HL-60 (cell line): ENCODE data around the gene DNAJC10.

ENCODE experiments used
- DNase-seq, 2 experiments: peaks; one replicate each; pipeline ENCODE4 v3.0.0-alpha.2; 2010 to 2020; ENCODE audit warnings: low read depth in 1 of 2, low spot score in 1 of 2
- H3K27ac ChIP-seq: fragments of 250-450 bp; sonication (Bioruptor Pico); replicated peaks from 2 replicates; pipeline ENCODE4 v1.5.1; 2020; ENCODE audit warnings: mild to moderate bottlenecking, moderate library complexity
- H3K27me3 ChIP-seq: fragments of 250-450 bp; sonication (Bioruptor Pico); 2 replicates; pipeline ENCODE4 v1.5.1; 2021; ENCODE audit warnings: mild to moderate bottlenecking, moderate library complexity; ENCODE audit not compliant: insufficient read depth, poor library complexity, severe bottlenecking
- H3K4me3 ChIP-seq: replicated peaks from 2 replicates; pipeline ENCODE4 v1.5.1; 2011; ENCODE audit warnings: mild to moderate bottlenecking, control low read depth, low read length; ENCODE audit not compliant: insufficient read depth
- GABPA ChIP-seq: IDR thresholded peaks from 2 replicates; pipeline ENCODE4 v1.6.1; 2012; ENCODE audit warnings: low read depth
- POLR2AphosphoS5 ChIP-seq: IDR thresholded peaks from 2 replicates; pipeline ENCODE4 v1.6.1; 2012; ENCODE audit warnings: low read depth
- SPI1 ChIP-seq: IDR thresholded peaks from 2 replicates; pipeline ENCODE4 v1.6.1; 2012; ENCODE audit warnings: low read depth, mild to moderate bottlenecking, borderline replicate concordance
- TF ChIP-seq, protein P1 (sequence below): IDR thresholded peaks from one replicate; pipeline ENCODE4 v1.5.1; 2011; ENCODE audit warnings: low read length, control low read depth, inconsistent platforms; ENCODE audit not compliant: insufficient read depth
- TF ChIP-seq, protein P2 (sequence below): IDR thresholded peaks from 2 replicates; pipeline ENCODE4 v1.6.1; 2012; ENCODE audit warnings: low read depth; ENCODE audit not compliant: insufficient replicate concordance

Gene DNAJC10

DNA sequence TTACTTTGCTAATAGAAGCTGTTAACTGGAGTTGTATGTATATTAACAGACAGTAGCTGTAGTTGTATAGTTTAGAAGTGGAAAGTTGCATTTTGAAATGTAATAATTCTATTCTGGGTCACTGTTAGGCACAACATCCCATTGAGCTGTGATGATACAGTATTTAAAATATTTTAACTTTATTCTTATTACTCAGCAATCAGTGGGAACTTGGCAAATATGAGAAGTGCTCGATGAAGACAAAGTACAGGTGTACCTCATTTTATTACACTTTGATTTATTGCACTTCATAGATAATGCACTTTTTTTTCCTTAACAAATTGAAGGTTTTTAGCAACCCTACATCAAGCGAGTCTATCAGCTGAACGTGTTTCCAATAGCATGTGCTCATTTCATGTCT is 8.6 kb downstream of the DNAJC10 start:
- no peak overlapping the region for H3K4me3 ChIP-seq
- DNase-seq = no peak
- no peaks in the 10 kb centered on the region for H3K27me3 ChIP-seq
- H3K27ac ChIP-seq = no peak overlapping the region
- no peak for TF ChIP-seq POLR2AphosphoS5

DNA sequence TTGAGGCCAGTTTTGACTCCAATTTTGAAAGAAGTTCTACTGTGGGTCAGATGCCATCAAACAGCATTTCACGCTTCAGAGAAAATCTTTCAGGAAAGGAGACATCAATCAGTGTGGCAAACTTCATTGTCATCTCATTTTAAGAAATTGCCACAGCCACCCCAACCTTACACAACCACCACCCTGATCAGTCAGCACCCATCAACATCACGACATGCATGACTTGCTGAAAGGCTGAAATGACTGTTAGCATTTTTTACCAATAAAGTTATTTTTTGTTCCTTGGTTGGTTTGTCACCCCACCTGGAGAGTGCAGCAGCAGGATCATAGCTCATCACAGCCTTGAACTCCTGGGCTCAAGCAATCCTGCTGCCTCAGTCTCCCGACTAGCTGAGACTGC is 10.4 kb downstream of the DNAJC10 start:
- Histone ChIP-seq H3K4me3 (no peak overlapping the region), H3K27me3 (no peaks in the 10 kb centered on the region), H3K27ac (no peak overlapping the region)
- TF ChIP-seq SPI1 (no peak), POLR2AphosphoS5 (no peak), GABPA (no peak)
- TF ChIP-seq, protein P1, sequence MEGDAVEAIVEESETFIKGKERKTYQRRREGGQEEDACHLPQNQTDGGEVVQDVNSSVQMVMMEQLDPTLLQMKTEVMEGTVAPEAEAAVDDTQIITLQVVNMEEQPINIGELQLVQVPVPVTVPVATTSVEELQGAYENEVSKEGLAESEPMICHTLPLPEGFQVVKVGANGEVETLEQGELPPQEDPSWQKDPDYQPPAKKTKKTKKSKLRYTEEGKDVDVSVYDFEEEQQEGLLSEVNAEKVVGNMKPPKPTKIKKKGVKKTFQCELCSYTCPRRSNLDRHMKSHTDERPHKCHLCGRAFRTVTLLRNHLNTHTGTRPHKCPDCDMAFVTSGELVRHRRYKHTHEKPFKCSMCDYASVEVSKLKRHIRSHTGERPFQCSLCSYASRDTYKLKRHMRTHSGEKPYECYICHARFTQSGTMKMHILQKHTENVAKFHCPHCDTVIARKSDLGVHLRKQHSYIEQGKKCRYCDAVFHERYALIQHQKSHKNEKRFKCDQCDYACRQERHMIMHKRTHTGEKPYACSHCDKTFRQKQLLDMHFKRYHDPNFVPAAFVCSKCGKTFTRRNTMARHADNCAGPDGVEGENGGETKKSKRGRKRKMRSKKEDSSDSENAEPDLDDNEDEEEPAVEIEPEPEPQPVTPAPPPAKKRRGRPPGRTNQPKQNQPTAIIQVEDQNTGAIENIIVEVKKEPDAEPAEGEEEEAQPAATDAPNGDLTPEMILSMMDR = no peak
- TF ChIP-seq, protein P2, sequence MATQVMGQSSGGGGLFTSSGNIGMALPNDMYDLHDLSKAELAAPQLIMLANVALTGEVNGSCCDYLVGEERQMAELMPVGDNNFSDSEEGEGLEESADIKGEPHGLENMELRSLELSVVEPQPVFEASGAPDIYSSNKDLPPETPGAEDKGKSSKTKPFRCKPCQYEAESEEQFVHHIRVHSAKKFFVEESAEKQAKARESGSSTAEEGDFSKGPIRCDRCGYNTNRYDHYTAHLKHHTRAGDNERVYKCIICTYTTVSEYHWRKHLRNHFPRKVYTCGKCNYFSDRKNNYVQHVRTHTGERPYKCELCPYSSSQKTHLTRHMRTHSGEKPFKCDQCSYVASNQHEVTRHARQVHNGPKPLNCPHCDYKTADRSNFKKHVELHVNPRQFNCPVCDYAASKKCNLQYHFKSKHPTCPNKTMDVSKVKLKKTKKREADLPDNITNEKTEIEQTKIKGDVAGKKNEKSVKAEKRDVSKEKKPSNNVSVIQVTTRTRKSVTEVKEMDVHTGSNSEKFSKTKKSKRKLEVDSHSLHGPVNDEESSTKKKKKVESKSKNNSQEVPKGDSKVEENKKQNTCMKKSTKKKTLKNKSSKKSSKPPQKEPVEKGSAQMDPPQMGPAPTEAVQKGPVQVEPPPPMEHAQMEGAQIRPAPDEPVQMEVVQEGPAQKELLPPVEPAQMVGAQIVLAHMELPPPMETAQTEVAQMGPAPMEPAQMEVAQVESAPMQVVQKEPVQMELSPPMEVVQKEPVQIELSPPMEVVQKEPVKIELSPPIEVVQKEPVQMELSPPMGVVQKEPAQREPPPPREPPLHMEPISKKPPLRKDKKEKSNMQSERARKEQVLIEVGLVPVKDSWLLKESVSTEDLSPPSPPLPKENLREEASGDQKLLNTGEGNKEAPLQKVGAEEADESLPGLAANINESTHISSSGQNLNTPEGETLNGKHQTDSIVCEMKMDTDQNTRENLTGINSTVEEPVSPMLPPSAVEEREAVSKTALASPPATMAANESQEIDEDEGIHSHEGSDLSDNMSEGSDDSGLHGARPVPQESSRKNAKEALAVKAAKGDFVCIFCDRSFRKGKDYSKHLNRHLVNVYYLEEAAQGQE = no peak
- no peak for DNase-seq

GRCh38 chr2:182728014-182728413 is 12.0 kb downstream of the DNAJC10 start:
- H3K27ac ChIP-seq = no peak overlapping the region
- DNase-seq = no peak
- H3K4me3 ChIP-seq = no peak overlapping the region
- no peaks in the 10 kb centered on the region for H3K27me3 ChIP-seq
- TF ChIP-seq, protein P2 = no peak
- TF ChIP-seq GABPA (no peak), POLR2AphosphoS5 (no peak), SPI1 (no peak)
- TF ChIP-seq, protein P1 = no peak

GRCh38 chr2:182729710-182730339 is 13.8 kb downstream of the DNAJC10 start:
- no peak overlapping the region for H3K27ac ChIP-seq
- no peaks in the 10 kb centered on the region for H3K27me3 ChIP-seq
- DNase-seq = no peak
- TF ChIP-seq, protein P2 = no peak
- TF ChIP-seq GABPA = no peak
- TF ChIP-seq POLR2AphosphoS5 = no peak
- no peak for TF ChIP-seq SPI1
- no peak overlapping the region for H3K4me3 ChIP-seq
